22Rv1 (cell line): ENCODE results near the gene KCTD21.

Experiments used
- ZFX ChIP-seq: fragments of 450-650 bp; IDR thresholded peaks from 2 replicates; pipeline ENCODE4 v1.6.1; 2017; ENCODE audit warnings: antibody characterized with exemption, borderline replicate concordance
- TF ChIP-seq, protein P1 (sequence below): fragments of 450-650 bp; IDR thresholded peaks from 2 replicates; pipeline ENCODE4 v1.5.1; 2017; ENCODE audit warnings: mild to moderate bottlenecking

DNA sequence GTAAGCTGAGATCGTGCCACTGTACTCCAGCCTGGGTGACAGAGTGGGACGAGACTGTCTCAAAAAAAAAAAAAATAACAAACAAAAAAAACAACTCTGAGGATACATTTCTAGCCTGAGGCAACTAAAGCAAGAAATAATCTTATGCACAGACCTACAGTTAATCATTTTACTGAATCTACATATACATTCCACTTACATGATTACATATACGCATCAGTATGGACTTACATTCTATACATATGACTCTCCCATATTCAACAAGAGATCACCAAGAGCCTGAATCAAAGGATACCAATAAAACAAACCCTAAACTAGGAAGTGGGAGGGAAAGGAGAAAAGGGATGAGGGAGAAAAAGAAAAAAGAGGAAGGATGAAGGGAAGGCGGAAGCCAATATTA lies 50.1 kb downstream of the KCTD21 start:
- TF ChIP-seq, protein P1, sequence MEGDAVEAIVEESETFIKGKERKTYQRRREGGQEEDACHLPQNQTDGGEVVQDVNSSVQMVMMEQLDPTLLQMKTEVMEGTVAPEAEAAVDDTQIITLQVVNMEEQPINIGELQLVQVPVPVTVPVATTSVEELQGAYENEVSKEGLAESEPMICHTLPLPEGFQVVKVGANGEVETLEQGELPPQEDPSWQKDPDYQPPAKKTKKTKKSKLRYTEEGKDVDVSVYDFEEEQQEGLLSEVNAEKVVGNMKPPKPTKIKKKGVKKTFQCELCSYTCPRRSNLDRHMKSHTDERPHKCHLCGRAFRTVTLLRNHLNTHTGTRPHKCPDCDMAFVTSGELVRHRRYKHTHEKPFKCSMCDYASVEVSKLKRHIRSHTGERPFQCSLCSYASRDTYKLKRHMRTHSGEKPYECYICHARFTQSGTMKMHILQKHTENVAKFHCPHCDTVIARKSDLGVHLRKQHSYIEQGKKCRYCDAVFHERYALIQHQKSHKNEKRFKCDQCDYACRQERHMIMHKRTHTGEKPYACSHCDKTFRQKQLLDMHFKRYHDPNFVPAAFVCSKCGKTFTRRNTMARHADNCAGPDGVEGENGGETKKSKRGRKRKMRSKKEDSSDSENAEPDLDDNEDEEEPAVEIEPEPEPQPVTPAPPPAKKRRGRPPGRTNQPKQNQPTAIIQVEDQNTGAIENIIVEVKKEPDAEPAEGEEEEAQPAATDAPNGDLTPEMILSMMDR, result no peak
- no peak for TF ChIP-seq ZFX
